ENCODE measurements around the gene IFNB1. TPM values are rescaled to one million over a fixed set of nuclear protein-coding genes. Genes with fewer than 3 reads are reported as not detected.

Gene IFNB1
- polyA plus RNA-seq, 1 of the 3 experiments (the other 2 are of a cell fraction), result not detected

GRCh38 chr9:21028466-21028865, 49.3 kb downstream of the IFNB1 start (continued):
- no peak for TF ChIP-seq REST (IDR thresholded peaks at IDR 0.05; ENCODE audit: low read depth, low read length)
- no peak for TF ChIP-seq EZH2phosphoT487 (IDR thresholded peaks at IDR 0.05; ENCODE audit: borderline replicate concordance, low read depth)
- no peak for TF ChIP-seq TAF1 (IDR thresholded peaks at IDR 0.05; ENCODE audit: borderline replicate concordance, low read depth, low read length)

GRCh38 chr9:21027295-21027694, 50.4 kb downstream of the IFNB1 start:
- WGBS (ENCODE audit: low lambda C conversion rate), result 59% methylated on average over 4 of the region's 4 CpGs
- H3K4me3 ChIP-seq (ENCODE audit: low read depth in 2 of 2, low read length in 1 of 2), result no peak overlapping the region
- no peak for DNase-seq
- no peak for TF ChIP-seq GATA2 (CRISPR knock-in tag; IDR thresholded peaks at IDR 0.05)
- peak; percentile 18; the same call in 1 of the 2 replicates for TF ChIP-seq YY1 (IDR thresholded peaks at IDR 0.05; ENCODE audit: low read depth)
- TF ChIP-seq REST (IDR thresholded peaks at IDR 0.05; ENCODE audit: low read depth, low read length), result no peak
- TF ChIP-seq RAD21 (IDR thresholded peaks at IDR 0.05; ENCODE audit: low read length), result no peak
- TF ChIP-seq CTCF (IDR thresholded peaks at IDR 0.05), result no peak
- TF ChIP-seq FOSL2 (IDR thresholded peaks at IDR 0.05; ENCODE audit: borderline replicate concordance, low read depth), result peak; percentile 72; the same call in 1 of the 2 replicates
- TF ChIP-seq CHD2 (IDR thresholded peaks at IDR 0.05; ENCODE audit: low read length, partially characterized antibody), result no peak
- TF ChIP-seq POLR2AphosphoS5 (IDR thresholded peaks at IDR 0.05; ENCODE audit: low read depth, low read length), result no peak
- peaks cover 0 to 4% of the 10 kb centered on the region in 2 experiments for H3K36me3 ChIP-seq (replicated peaks in 1 of 2; ENCODE audit: control insufficient read depth in 1 of 2, insufficient read depth in 2 of 2, low read length in 1 of 2)
- H3K27ac ChIP-seq (ENCODE audit: low read depth in 2 of 2, low read length in 1 of 2), result peak overlapping the region in 1 of 2 experiments; percentile 40; a peak in 2 of 4 replicates
- 0 out of 2 replicates have a peak overlapping the region, but pooled peaks have one; percentile 47 for H3K4me2 ChIP-seq
- H3F3A ChIP-seq (replicated peaks; ENCODE audit: insufficient read depth), result no peaks in the 10 kb centered on the region
- H3K9me3 ChIP-seq, result no peaks in the 10 kb centered on the region
- H3K79me2 ChIP-seq (ENCODE audit: insufficient read depth), result no peaks in the 10 kb centered on the region
- H3K4me1 ChIP-seq (ENCODE audit: control insufficient read depth in 1 of 2, insufficient read depth in 2 of 2, low read depth in 1 of 2, low read length in 1 of 2), result 0 out of 4 replicates have a peak, but pooled peaks cover 0 to 5% of the 10 kb centered on the region in 2 experiments
- ChIA-PET POLR2A (no interaction called here), CTCF (interaction anchor here (1.1 kb wide), 1 partner anchor 141 kb away, joined by 4 read pairs; no protein-coding TSS in a partner anchor)
- peak overlapping the region; percentile 61; the same call in 1 of the 2 replicates for H2AFZ ChIP-seq (ENCODE audit: low read depth)
- H3K9me2 ChIP-seq, result no peaks in the 10 kb centered on the region
- H3K9ac ChIP-seq, result no peak overlapping the region
- no peaks in the 10 kb centered on the region for H3K27me3 ChIP-seq (ENCODE audit: insufficient read depth)
- no peaks in the 10 kb centered on the region for H4K20me1 ChIP-seq (ENCODE audit: insufficient read depth)

Small RNA genes lying within 50 kb of the gene (small RNA-seq; reads per million reads assigned to genes)
- 0 reads per million in 7 experiments for gene IFNWP4

Other genes with a start within 250 kb of the IFNB1 start
- under 0.01 TPM in 1 of 2 replicates, not detected in the other for gene HACD4, start 46.3 kb downstream of the IFNB1 start, polyA plus RNA-seq (2012; rRNA removed)
- not detected in 2 replicates for gene IFNW1, start 63.9 kb upstream of the IFNB1 start, polyA plus RNA-seq (2012; rRNA removed)
- gene IFNA21, start 88.7 kb upstream of the IFNB1 start, polyA plus RNA-seq (2012; rRNA removed), result not detected in 2 replicates
- not detected in 2 replicates for gene IFNA4, start 109.6 kb upstream of the IFNB1 start, polyA plus RNA-seq (2012; rRNA removed)
- not detected in 2 replicates for gene IFNA7, start 124.3 kb upstream of the IFNB1 start, polyA plus RNA-seq (2012; rRNA removed)
- gene IFNA10, start 129.2 kb upstream of the IFNB1 start, polyA plus RNA-seq (2012; rRNA removed), result not detected in 2 replicates
- not detected in 2 replicates for gene IFNA16, start 139.4 kb upstream of the IFNB1 start, polyA plus RNA-seq (2012; rRNA removed)
- gene IFNA17, start 150.3 kb upstream of the IFNB1 start, polyA plus RNA-seq (2012; rRNA removed), result not detected in 2 replicates
- gene IFNA14, start 162.1 kb upstream of the IFNB1 start, polyA plus RNA-seq (2012; rRNA removed), result not detected in 2 replicates
- not detected in 2 replicates for gene IFNA5, start 227.4 kb upstream of the IFNB1 start, polyA plus RNA-seq (2012; rRNA removed)